ENCODE data around the gene LAG3.

DNA sequence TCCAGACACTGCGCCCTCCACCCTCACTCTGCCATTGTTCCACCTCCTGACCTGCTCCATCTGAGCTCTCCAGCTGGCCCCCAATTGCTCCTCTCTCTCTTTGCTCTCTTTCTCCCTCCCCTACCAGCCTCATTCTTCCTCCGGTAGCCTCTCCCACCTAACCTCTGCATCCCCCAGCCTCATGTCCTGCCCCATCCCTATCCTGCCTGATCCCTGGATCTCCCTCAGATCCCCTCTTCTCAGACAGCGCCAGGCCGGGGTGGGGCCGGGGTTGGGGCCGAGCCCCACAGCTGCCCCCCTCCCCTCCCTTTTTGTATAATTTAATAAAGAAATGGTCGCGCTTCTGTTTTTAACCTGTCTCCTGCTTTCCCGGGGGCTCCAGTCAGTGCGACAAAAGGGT is 1.7 kb upstream of the LAG3 start:
- TF ChIP-seq POLR2AphosphoS5 (IDR thresholded peaks at IDR 0.05; ENCODE audit: low read depth, low read length), result no peak
- no peak for TF ChIP-seq SIN3A (IDR thresholded peaks at IDR 0.05; ENCODE audit: borderline replicate concordance, insufficient read depth, low read length)
- no peak for TF ChIP-seq TAF1 (IDR thresholded peaks at IDR 0.05; ENCODE audit: borderline replicate concordance, insufficient read depth, low read length)
- TF ChIP-seq, protein P1, sequence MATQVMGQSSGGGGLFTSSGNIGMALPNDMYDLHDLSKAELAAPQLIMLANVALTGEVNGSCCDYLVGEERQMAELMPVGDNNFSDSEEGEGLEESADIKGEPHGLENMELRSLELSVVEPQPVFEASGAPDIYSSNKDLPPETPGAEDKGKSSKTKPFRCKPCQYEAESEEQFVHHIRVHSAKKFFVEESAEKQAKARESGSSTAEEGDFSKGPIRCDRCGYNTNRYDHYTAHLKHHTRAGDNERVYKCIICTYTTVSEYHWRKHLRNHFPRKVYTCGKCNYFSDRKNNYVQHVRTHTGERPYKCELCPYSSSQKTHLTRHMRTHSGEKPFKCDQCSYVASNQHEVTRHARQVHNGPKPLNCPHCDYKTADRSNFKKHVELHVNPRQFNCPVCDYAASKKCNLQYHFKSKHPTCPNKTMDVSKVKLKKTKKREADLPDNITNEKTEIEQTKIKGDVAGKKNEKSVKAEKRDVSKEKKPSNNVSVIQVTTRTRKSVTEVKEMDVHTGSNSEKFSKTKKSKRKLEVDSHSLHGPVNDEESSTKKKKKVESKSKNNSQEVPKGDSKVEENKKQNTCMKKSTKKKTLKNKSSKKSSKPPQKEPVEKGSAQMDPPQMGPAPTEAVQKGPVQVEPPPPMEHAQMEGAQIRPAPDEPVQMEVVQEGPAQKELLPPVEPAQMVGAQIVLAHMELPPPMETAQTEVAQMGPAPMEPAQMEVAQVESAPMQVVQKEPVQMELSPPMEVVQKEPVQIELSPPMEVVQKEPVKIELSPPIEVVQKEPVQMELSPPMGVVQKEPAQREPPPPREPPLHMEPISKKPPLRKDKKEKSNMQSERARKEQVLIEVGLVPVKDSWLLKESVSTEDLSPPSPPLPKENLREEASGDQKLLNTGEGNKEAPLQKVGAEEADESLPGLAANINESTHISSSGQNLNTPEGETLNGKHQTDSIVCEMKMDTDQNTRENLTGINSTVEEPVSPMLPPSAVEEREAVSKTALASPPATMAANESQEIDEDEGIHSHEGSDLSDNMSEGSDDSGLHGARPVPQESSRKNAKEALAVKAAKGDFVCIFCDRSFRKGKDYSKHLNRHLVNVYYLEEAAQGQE (IDR thresholded peaks at IDR 0.05; ENCODE audit: insufficient read depth in 1 of 2, low read depth in 2 of 2, low read length in 2 of 2), result no peak
- no peak for TF ChIP-seq FOXP2 (optimal IDR thresholded peaks at IDR 0.05; ENCODE audit: borderline replicate concordance, extremely low read depth, extremely low read length, insufficient read depth)
